Endodermal cell (in vitro differentiated cells): ENCODE data around the gene OGFR. TPM values are rescaled to one million over a fixed set of nuclear protein-coding genes. Genes with fewer than 3 reads are reported as not detected.

Experiments used
- DNase-seq: peaks from one replicate; pipeline ENCODE4 v3.0.0-alpha.2; 2017
- H3K27ac ChIP-seq: 2 replicates; pipeline ENCODE4 v1.5.1; 2013; ENCODE audit warnings: mild to moderate bottlenecking, low read depth, low read length, moderate library complexity
- H3K27me3 ChIP-seq: 2 replicates; pipeline ENCODE4 v1.6.1; 2013; ENCODE audit warnings: mild to moderate bottlenecking, low read length, moderate library complexity; ENCODE audit not compliant: insufficient read depth, control insufficient read depth, poor library complexity, severe bottlenecking
- H3K36me3 ChIP-seq: 2 replicates; pipeline ENCODE4 v1.7.0; 2013; ENCODE audit warnings: mild to moderate bottlenecking, low read length, moderate library complexity; ENCODE audit not compliant: control insufficient read depth, insufficient read depth
- H3K4me1 ChIP-seq: one replicate; pipeline ENCODE4 v1.7.0; 2013; ENCODE audit warnings: low read length; ENCODE audit not compliant: control insufficient read depth, insufficient read depth
- H3K4me3 ChIP-seq: 2 replicates; pipeline ENCODE4 v1.5.1; 2013; ENCODE audit warnings: mild to moderate bottlenecking, low read length, moderate library complexity
- H3K9ac ChIP-seq: 2 replicates; pipeline ENCODE4 v1.6.1; 2013; ENCODE audit warnings: mild to moderate bottlenecking, low read length, moderate library complexity; ENCODE audit not compliant: poor library complexity, severe bottlenecking; ENCODE audit errors: extremely low read depth
- H3K9me3 ChIP-seq: 2 replicates; pipeline ENCODE4 v1.6.1; 2013; ENCODE audit warnings: mild to moderate bottlenecking, low read length, moderate library complexity; ENCODE audit not compliant: control insufficient read depth
- H3K27ac Mint-ChIP-seq: 2 replicates; pipeline ENCODE4 v1.8.0; 2020; ENCODE audit warnings: mixed read lengths
- H3K27me3 Mint-ChIP-seq: 2 replicates; pipeline ENCODE4 v1.8.0; 2021; ENCODE audit warnings: mild to moderate bottlenecking, mixed read lengths; ENCODE audit not compliant: insufficient read depth
- H3K36me3 Mint-ChIP-seq: 2 replicates; pipeline ENCODE4 v1.8.0; 2020; ENCODE audit warnings: low read depth, mixed read lengths
- H3K4me1 Mint-ChIP-seq: 2 replicates; pipeline ENCODE4 v1.8.0; 2020; ENCODE audit warnings: mixed read lengths
- H3K4me3 Mint-ChIP-seq: 2 replicates; pipeline ENCODE4 v1.8.0; 2020; ENCODE audit warnings: mild to moderate bottlenecking, moderate library complexity, mixed read lengths
- H3K9me3 Mint-ChIP-seq: 2 replicates; pipeline ENCODE4 v1.8.0; 2020; ENCODE audit warnings: mild to moderate bottlenecking, mixed read lengths
- CTCF ChIP-seq: fragments of 200-600 bp; sonication (generic); conservative IDR thresholded peaks from 2 replicates; pipeline ENCODE4 v1.5.0; 2021; ENCODE audit warnings: antibody characterized with exemption, mild to moderate bottlenecking
- WGBS, 2 experiments: methylation state at CpG; one replicate each; pipeline versions ENCODE4 v1.1.5 to v1.1.7; 2013; ENCODE audit warnings: missing lambda C conversion rate in 2 of 2, mixed read lengths in 1 of 2; ENCODE audit not compliant: insufficient coverage in 1 of 2, insufficient read length in 1 of 2; 5-methylcytosine and 5-hydroxymethylcytosine counted together
- total RNA-seq, 2 donors: library from RNA; stranded (reverse); fragmentation: NEBNext Ultra II Directional in 1 of 2; extraction: Animal tissue kit (Norgen Biotek cat#: 25700) in 1 of 2; gene quantifications; 2 replicates in 1 of 2; 3 replicates in 1 of 2; pipeline ENCODE4 v1.2.1, GENCODE V29; 2021

The OGFR gene
- total RNA-seq, 2 donors from 2014 or later = 28.1 to 28.5 TPM

- H3K27me3 Mint-ChIP-seq = no peaks in the 10 kb centered on the region
- peaks cover 2% of the 10 kb centered on the region for H3K9me3 Mint-ChIP-seq
- H3K36me3 Mint-ChIP-seq = no peaks in the 10 kb centered on the region
- peak; percentile 51 for TF ChIP-seq CTCF
- peak; percentile 81 for DNase-seq
- WGBS, 2 experiments = 75 to 80% methylated on average over 10 to 24 of the region's 24 CpGs
- Histone ChIP-seq H3K9me3 (no peaks in the 10 kb centered on the region), H3K4me3 (no peak overlapping the region), H3K27me3 (no peaks in the 10 kb centered on the region), H3K4me1 (no peaks in the 10 kb centered on the region), H3K36me3 (no peaks in the 10 kb centered on the region), H3K27ac (no peak overlapping the region), H3K9ac (no peak overlapping the region)
- H3K4me3 Mint-ChIP-seq = no peak overlapping the region
- no peak overlapping the region for H3K27ac Mint-ChIP-seq
- H3K4me1 Mint-ChIP-seq = peaks cover 1% of the 10 kb centered on the region
Measured at GRCh38 chr20:62778601-62779416, 25.8 kb upstream of the OGFR start.

GRCh38 chr20:62779417-62779685 is 25.3 kb upstream of the OGFR start:
- H3K4me1 Mint-ChIP-seq = peaks cover 1% of the 10 kb centered on the region
- no peaks in the 10 kb centered on the region for H3K27me3 Mint-ChIP-seq
- H3K9me3 ChIP-seq = no peaks in the 10 kb centered on the region
- H3K27ac Mint-ChIP-seq = no peak overlapping the region
- no peak for DNase-seq
- WGBS, 2 experiments = 89 to 93% methylated on average over 7 of the region's 7 CpGs
- H3K36me3 ChIP-seq = no peaks in the 10 kb centered on the region
- H3K4me3 ChIP-seq = no peak overlapping the region
- H3K9ac ChIP-seq = no peak overlapping the region
- no peak overlapping the region for H3K4me3 Mint-ChIP-seq
- peaks cover 2% of the 10 kb centered on the region for H3K9me3 Mint-ChIP-seq
- H3K27me3 ChIP-seq = no peaks in the 10 kb centered on the region
- no peaks in the 10 kb centered on the region for H3K36me3 Mint-ChIP-seq
- TF ChIP-seq CTCF = no peak
- no peaks in the 10 kb centered on the region for H3K4me1 ChIP-seq
- no peak overlapping the region for H3K27ac ChIP-seq

- Histone ChIP-seq H3K36me3 (no peaks in the 10 kb centered on the region), H3K9me3 (no peaks in the 10 kb centered on the region), H3K4me3 (no peak overlapping the region), H3K27me3 (no peaks in the 10 kb centered on the region), H3K4me1 (no peaks in the 10 kb centered on the region), H3K9ac (no peak overlapping the region), H3K27ac (peak overlapping the region; percentile 36)
- WGBS, 2 experiments = 86 to 88% methylated on average over 16 to 20 of the region's 20 CpGs
- Mint-ChIP-seq H3K4me1 (peaks cover 1% of the 10 kb centered on the region), H3K36me3 (no peaks in the 10 kb centered on the region), H3K27ac (no peak overlapping the region), H3K9me3 (peaks cover 2% of the 10 kb centered on the region), H3K27me3 (no peaks in the 10 kb centered on the region), H3K4me3 (no peak overlapping the region)
- DNase-seq = no peak
- TF ChIP-seq CTCF = no peak
Measured at GRCh38 chr20:62780204-62780603, 24.4 kb upstream of the OGFR start.
